ENCODE measurements around the gene C1QB. TPM values are rescaled to one million over a fixed set of nuclear protein-coding genes. Genes with fewer than 3 reads are reported as not detected.
"Not testable (repeated sequence)": the region's sequence is repeated elsewhere in the genome, so short reads cannot be mapped to it uniquely, and the experiment has no call there.

Gene C1QB
- total and polyA plus RNA-seq, 9 donors: 15.2 to 25.8 (median 19.4) TPM

- no peaks in the 10 kb centered on the region for H3K4me1 ChIP-seq (ENCODE audit: control insufficient read depth, insufficient read depth, low read length)
- H3K4me3 ChIP-seq (ENCODE audit: low read length): no peak overlapping the region
- 90% methylated on average over 19 of the region's 19 CpGs for WGBS (ENCODE audit: insufficient coverage)
- DNase-seq: no peak
- H3K36me3 ChIP-seq (ENCODE audit: control insufficient read depth, insufficient read depth, low read length): no peaks in the 10 kb centered on the region
- peaks cover 4% of the 10 kb centered on the region for H3K27me3 ChIP-seq (ENCODE audit: control insufficient read depth, insufficient read depth, low read length)
- H3K27ac ChIP-seq (ENCODE audit: low read length): no peak overlapping the region
- H3K9me3 ChIP-seq (replicated peaks; ENCODE audit: control insufficient read depth, low read depth, low read length): no peaks in the 10 kb centered on the region
These were observed 7.7 kb downstream of the C1QB start for GRCh38 chr1:22660716-22661241.

- H3K9me3 ChIP-seq (replicated peaks; ENCODE audit: control insufficient read depth, low read depth, low read length): no peaks in the 10 kb centered on the region
- peaks cover 5% of the 10 kb centered on the region for H3K27me3 ChIP-seq (ENCODE audit: control insufficient read depth, insufficient read depth, low read length)
- H3K36me3 ChIP-seq (ENCODE audit: control insufficient read depth, insufficient read depth, low read length): no peaks in the 10 kb centered on the region
- no peak overlapping the region for H3K4me3 ChIP-seq (ENCODE audit: low read length)
- peaks cover 3% of the 10 kb centered on the region for H3K4me1 ChIP-seq (ENCODE audit: control insufficient read depth, insufficient read depth, low read length)
- 83% methylated on average over 2 of the region's 2 CpGs for WGBS (ENCODE audit: insufficient coverage)
- no peak for DNase-seq
- no peak overlapping the region for H3K27ac ChIP-seq (ENCODE audit: low read length)
These were observed 8.8 kb downstream of the C1QB start for GRCh38 chr1:22661880-22662279.

- Histone ChIP-seq H3K9me3 (replicated peaks; ENCODE audit: control insufficient read depth, low read depth, low read length) (no peaks in the 10 kb centered on the region), H3K4me3 (ENCODE audit: low read length) (no peak overlapping the region), H3K27me3 (ENCODE audit: control insufficient read depth, insufficient read depth, low read length) (peaks cover 7% of the 10 kb centered on the region), H3K36me3 (ENCODE audit: control insufficient read depth, insufficient read depth, low read length) (no peaks in the 10 kb centered on the region), H3K27ac (ENCODE audit: low read length) (no peak overlapping the region), H3K4me1 (ENCODE audit: control insufficient read depth, insufficient read depth, low read length) (peaks cover 3% of the 10 kb centered on the region)
- WGBS (ENCODE audit: insufficient coverage): 52% methylated on average over 4 of the region's 5 CpGs
- DNase-seq: peak; percentile 39
These were observed 9.3 kb downstream of the C1QB start for GRCh38 chr1:22662318-22662717.

- no peak overlapping the region for H3K27ac ChIP-seq (ENCODE audit: low read length)
- H3K4me1 ChIP-seq (ENCODE audit: control insufficient read depth, insufficient read depth, low read length): peaks cover 3% of the 10 kb centered on the region
- no peaks in the 10 kb centered on the region for H3K36me3 ChIP-seq (ENCODE audit: control insufficient read depth, insufficient read depth, low read length)
- no peaks in the 10 kb centered on the region for H3K9me3 ChIP-seq (replicated peaks; ENCODE audit: control insufficient read depth, low read depth, low read length)
- 62% methylated on average over 8 of the region's 8 CpGs for WGBS (ENCODE audit: insufficient coverage)
- H3K27me3 ChIP-seq (ENCODE audit: control insufficient read depth, insufficient read depth, low read length): peaks cover 5% of the 10 kb centered on the region
- no peak for DNase-seq
- no peak overlapping the region for H3K4me3 ChIP-seq (ENCODE audit: low read length)
These were observed 10.0 kb downstream of the C1QB start for GRCh38 chr1:22662986-22663408.

- H3K27ac ChIP-seq (ENCODE audit: low read length): no peak overlapping the region
- 6% methylated on average over 2 of the region's 7 CpGs for WGBS (ENCODE audit: insufficient coverage)
- peaks cover 5% of the 10 kb centered on the region for H3K27me3 ChIP-seq (ENCODE audit: control insufficient read depth, insufficient read depth, low read length)
- H3K4me3 ChIP-seq (ENCODE audit: low read length): no peak overlapping the region
- DNase-seq: peak; percentile 68
- H3K4me1 ChIP-seq (ENCODE audit: control insufficient read depth, insufficient read depth, low read length): peaks cover 3% of the 10 kb centered on the region
- H3K9me3 ChIP-seq (replicated peaks; ENCODE audit: control insufficient read depth, low read depth, low read length): no peaks in the 10 kb centered on the region
- H3K36me3 ChIP-seq (ENCODE audit: control insufficient read depth, insufficient read depth, low read length): no peaks in the 10 kb centered on the region
These were observed 12.7 kb downstream of the C1QB start for GRCh38 chr1:22665752-22666151.

- Histone ChIP-seq H3K36me3 (ENCODE audit: control insufficient read depth, insufficient read depth, low read length) (no peaks in the 10 kb centered on the region), H3K4me1 (ENCODE audit: control insufficient read depth, insufficient read depth, low read length) (peaks cover 3% of the 10 kb centered on the region), H3K9me3 (replicated peaks; ENCODE audit: control insufficient read depth, low read depth, low read length) (no peaks in the 10 kb centered on the region), H3K27me3 (ENCODE audit: control insufficient read depth, insufficient read depth, low read length) (peaks cover 7% of the 10 kb centered on the region), H3K4me3 (ENCODE audit: low read length) (no peak overlapping the region), H3K27ac (ENCODE audit: low read length) (no peak overlapping the region)
- DNase-seq: no peak
- WGBS (ENCODE audit: insufficient coverage): 30% methylated on average over 1 of the region's 2 CpGs
These were observed 13.4 kb downstream of the C1QB start for GRCh38 chr1:22666412-22666811.

- not testable (repeated sequence) for H3K36me3 ChIP-seq (ENCODE audit: control insufficient read depth, insufficient read depth, low read length); DNase-seq; H3K4me1 ChIP-seq (ENCODE audit: control insufficient read depth, insufficient read depth, low read length); H3K27ac ChIP-seq (ENCODE audit: low read length); H3K4me3 ChIP-seq (ENCODE audit: low read length); H3K9me3 ChIP-seq (replicated peaks; ENCODE audit: control insufficient read depth, low read depth, low read length)
- WGBS (ENCODE audit: insufficient coverage): 100% methylated on average over 1 of the region's 2 CpGs
- H3K27me3 ChIP-seq (ENCODE audit: control insufficient read depth, insufficient read depth, low read length): peaks cover 27% of the 10 kb centered on the region
These were observed 15.8 kb downstream of the C1QB start for GRCh38 chr1:22668840-22669239.

- Histone ChIP-seq H3K27me3 (ENCODE audit: control insufficient read depth, insufficient read depth, low read length) (peaks cover 27% of the 10 kb centered on the region), H3K4me1 (ENCODE audit: control insufficient read depth, insufficient read depth, low read length) (peaks cover 7% of the 10 kb centered on the region), H3K4me3 (ENCODE audit: low read length) (no peak overlapping the region), H3K36me3 (ENCODE audit: control insufficient read depth, insufficient read depth, low read length) (no peaks in the 10 kb centered on the region), H3K27ac (ENCODE audit: low read length) (no peak overlapping the region), H3K9me3 (replicated peaks; ENCODE audit: control insufficient read depth, low read depth, low read length) (no peaks in the 10 kb centered on the region)
- DNase-seq: no peak
- 40% methylated on average over 12 of the region's 12 CpGs for WGBS (ENCODE audit: insufficient coverage)
These were observed 17.4 kb downstream of the C1QB start for GRCh38 chr1:22670352-22670975.

- Histone ChIP-seq H3K27ac (ENCODE audit: low read length) (no peak overlapping the region), H3K4me3 (ENCODE audit: low read length) (no peak overlapping the region), H3K4me1 (ENCODE audit: control insufficient read depth, insufficient read depth, low read length) (peaks cover 12% of the 10 kb centered on the region), H3K9me3 (replicated peaks; ENCODE audit: control insufficient read depth, low read depth, low read length) (no peaks in the 10 kb centered on the region), H3K27me3 (ENCODE audit: control insufficient read depth, insufficient read depth, low read length) (peaks cover 25% of the 10 kb centered on the region), H3K36me3 (ENCODE audit: control insufficient read depth, insufficient read depth, low read length) (no peaks in the 10 kb centered on the region)
- 61% methylated on average over 2 of the region's 4 CpGs for WGBS (ENCODE audit: insufficient coverage)
- no peak for DNase-seq
These were observed 19.0 kb downstream of the C1QB start for GRCh38 chr1:22671999-22672398.

GRCh38 chr1:22673486-22674409, 20.7 kb downstream of the C1QB start:
- Histone ChIP-seq H3K27ac (ENCODE audit: low read length) (no peak overlapping the region), H3K27me3 (ENCODE audit: control insufficient read depth, insufficient read depth, low read length) (peaks cover 24% of the 10 kb centered on the region), H3K36me3 (ENCODE audit: control insufficient read depth, insufficient read depth, low read length) (no peaks in the 10 kb centered on the region), H3K9me3 (replicated peaks; ENCODE audit: control insufficient read depth, low read depth, low read length) (no peaks in the 10 kb centered on the region), H3K4me3 (ENCODE audit: low read length) (no peak overlapping the region), H3K4me1 (ENCODE audit: control insufficient read depth, insufficient read depth, low read length) (peaks cover 25% of the 10 kb centered on the region)
- DNase-seq: peak; percentile 80
- 17% methylated on average over 3 of the region's 17 CpGs for WGBS (ENCODE audit: insufficient coverage)
